HG02642 (cell line): ENCODE results near the gene FHIT.
A peak's percentile ranks its signal among the peaks of the same experiment; 100 is the strongest.

ENCODE experiments used
- ATAC-seq: cut with Tn5 transposase; IDR thresholded peaks from one replicate; pipeline ENCODE4 v1.9.1; 2021; ENCODE audit warnings: mild to moderate bottlenecking; ENCODE audit not compliant: unreplicated experiment, poor library complexity

Gene FHIT

GRCh38 chr3:61132062-61132461 lies 119.2 kb downstream of the FHIT start:
- ATAC-seq: no peak

GRCh38 chr3:61118830-61119229 lies 132.4 kb downstream of the FHIT start:
- no peak for ATAC-seq

- ATAC-seq: no peak
Observed at GRCh38 chr3:61117045-61117898, 134.0 kb downstream of the FHIT start.

GRCh38 chr3:61114316-61114953 lies 136.8 kb downstream of the FHIT start:
- no peak for ATAC-seq

GRCh38 chr3:61111825-61112224 lies 139.4 kb downstream of the FHIT start:
- ATAC-seq: peak; percentile 65

GRCh38 chr3:61110576-61110975 lies 140.7 kb downstream of the FHIT start:
- ATAC-seq: no peak

- no peak for ATAC-seq
Observed at GRCh38 chr3:61108247-61109019, 142.8 kb downstream of the FHIT start.

GRCh38 chr3:61094608-61095007 lies 156.6 kb downstream of the FHIT start:
- no peak for ATAC-seq

GRCh38 chr3:61093364-61093763 lies 157.9 kb downstream of the FHIT start:
- no peak for ATAC-seq

- no peak for ATAC-seq
Observed at GRCh38 chr3:61092870-61093269, 158.4 kb downstream of the FHIT start.

- no peak for ATAC-seq
Observed at GRCh38 chr3:61090389-61091169, 160.7 kb downstream of the FHIT start.

GRCh38 chr3:61087465-61087864 lies 163.8 kb downstream of the FHIT start:
- ATAC-seq: no peak

GRCh38 chr3:61081554-61081953 lies 169.7 kb downstream of the FHIT start:
- ATAC-seq: no peak

GRCh38 chr3:61080737-61081445 lies 170.4 kb downstream of the FHIT start:
- no peak for ATAC-seq

GRCh38 chr3:61078048-61078752 lies 173.1 kb downstream of the FHIT start:
- no peak for ATAC-seq

GRCh38 chr3:61077551-61077950 lies 173.7 kb downstream of the FHIT start:
- ATAC-seq: no peak

- no peak for ATAC-seq
Observed at GRCh38 chr3:61074783-61075182, 176.5 kb downstream of the FHIT start.

GRCh38 chr3:61073566-61074165 lies 177.6 kb downstream of the FHIT start:
- no peak for ATAC-seq

- ATAC-seq: no peak
Observed at GRCh38 chr3:61068084-61068483, 183.2 kb downstream of the FHIT start.
